Measurements from ENCODE around the gene TOX2.

TOX2 gene

DNA sequence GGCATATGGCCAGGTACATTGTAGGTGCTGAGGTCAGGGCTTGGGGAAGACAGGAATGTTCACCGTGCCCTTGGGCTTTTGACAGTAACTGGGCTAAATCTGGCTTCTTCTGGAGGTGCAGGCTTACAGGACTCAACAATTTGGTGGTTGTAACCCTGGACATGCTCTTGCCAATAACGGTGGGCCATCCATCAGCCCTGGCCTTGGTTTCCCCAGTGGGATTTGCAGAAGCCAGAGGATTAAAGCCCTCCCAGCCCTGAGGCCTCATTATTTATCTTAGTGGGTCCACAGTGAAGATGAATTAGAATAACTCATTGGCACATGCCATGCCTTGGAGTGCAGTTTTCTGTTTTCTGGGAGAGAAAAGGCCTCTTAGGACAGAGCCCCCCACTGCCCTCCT, 44.0 kb downstream of the TOX2 start:
- Histone ChIP-seq H3K27ac (ENCODE audit: low read depth, low read length) (no peak overlapping the region), H3K4me1 (ENCODE audit: control insufficient read depth, low read length) (no peaks in the 10 kb centered on the region), H3K4me2 (ENCODE audit: low read length) (no peak overlapping the region)

DNA sequence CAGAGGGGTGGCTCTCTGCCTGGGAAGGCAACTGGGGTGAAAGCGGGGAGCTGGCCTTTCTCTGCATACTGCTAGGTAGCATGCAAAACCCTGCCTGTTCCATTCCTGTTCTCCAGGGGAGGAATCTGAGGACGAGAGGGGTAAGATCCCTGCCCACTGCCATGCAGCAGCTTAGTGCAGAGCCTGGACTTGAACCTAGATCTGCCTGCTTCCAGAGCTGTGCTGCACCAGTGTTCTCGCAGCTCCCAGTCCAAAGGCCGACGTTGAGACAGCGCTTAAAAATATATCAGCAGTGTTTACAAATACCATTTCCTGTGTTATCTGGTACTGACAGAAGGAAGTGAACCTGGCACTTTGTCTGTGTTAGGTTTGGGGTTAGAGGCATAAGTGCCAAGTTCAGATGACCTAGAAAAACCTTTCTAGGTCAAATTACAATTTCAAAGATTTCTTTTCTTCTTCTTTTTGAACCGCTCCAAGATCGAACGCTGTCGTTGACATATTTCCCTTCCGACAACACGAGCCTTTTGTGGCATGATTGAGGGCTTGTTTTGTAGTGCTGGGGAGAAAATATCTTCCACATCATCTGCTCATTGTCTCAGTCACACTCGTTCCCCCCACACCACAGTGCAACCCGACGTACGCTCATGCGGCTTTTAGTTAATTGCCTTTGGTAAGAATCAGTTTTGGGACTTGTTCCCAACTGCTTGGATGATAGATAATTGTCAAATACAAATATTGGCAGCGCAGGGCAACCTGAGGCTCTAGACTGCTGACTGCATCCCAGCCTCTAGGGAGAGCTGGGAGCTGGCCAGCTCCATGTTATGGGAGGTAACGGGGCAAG, 44.6 kb downstream of the TOX2 start:
- no peaks in the 10 kb centered on the region for H3K9me3 ChIP-seq (ENCODE audit: control insufficient read depth, insufficient read depth, low read length)
- no peak overlapping the region for H3K4me2 ChIP-seq (ENCODE audit: low read length)
- H3K9me2 ChIP-seq (replicated peaks; ENCODE audit: control insufficient read depth, low read length): no peaks in the 10 kb centered on the region
- no peaks in the 10 kb centered on the region for H4K20me1 ChIP-seq (ENCODE audit: control insufficient read depth, insufficient read depth, low read depth, low read length)
- no peaks in the 10 kb centered on the region for H3K4me1 ChIP-seq (ENCODE audit: control insufficient read depth, low read length)
- no peaks in the 10 kb centered on the region for H3K36me3 ChIP-seq (ENCODE audit: control insufficient read depth, low read length)
- no peak overlapping the region for H3K27ac ChIP-seq (ENCODE audit: low read depth, low read length)
- no peak overlapping the region for H3K4me3 ChIP-seq (ENCODE audit: low read length)
- peaks cover 2% of the 10 kb centered on the region; the same call in 1 of the 2 replicates for H3K27me3 ChIP-seq (ENCODE audit: control insufficient read depth, low read length)
- TF ChIP-seq EZH2phosphoT487 (IDR thresholded peaks at IDR 0.05; ENCODE audit: borderline replicate concordance, low read length): no peak
- TF ChIP-seq, protein P1, sequence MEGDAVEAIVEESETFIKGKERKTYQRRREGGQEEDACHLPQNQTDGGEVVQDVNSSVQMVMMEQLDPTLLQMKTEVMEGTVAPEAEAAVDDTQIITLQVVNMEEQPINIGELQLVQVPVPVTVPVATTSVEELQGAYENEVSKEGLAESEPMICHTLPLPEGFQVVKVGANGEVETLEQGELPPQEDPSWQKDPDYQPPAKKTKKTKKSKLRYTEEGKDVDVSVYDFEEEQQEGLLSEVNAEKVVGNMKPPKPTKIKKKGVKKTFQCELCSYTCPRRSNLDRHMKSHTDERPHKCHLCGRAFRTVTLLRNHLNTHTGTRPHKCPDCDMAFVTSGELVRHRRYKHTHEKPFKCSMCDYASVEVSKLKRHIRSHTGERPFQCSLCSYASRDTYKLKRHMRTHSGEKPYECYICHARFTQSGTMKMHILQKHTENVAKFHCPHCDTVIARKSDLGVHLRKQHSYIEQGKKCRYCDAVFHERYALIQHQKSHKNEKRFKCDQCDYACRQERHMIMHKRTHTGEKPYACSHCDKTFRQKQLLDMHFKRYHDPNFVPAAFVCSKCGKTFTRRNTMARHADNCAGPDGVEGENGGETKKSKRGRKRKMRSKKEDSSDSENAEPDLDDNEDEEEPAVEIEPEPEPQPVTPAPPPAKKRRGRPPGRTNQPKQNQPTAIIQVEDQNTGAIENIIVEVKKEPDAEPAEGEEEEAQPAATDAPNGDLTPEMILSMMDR (IDR thresholded peaks at IDR 0.05; ENCODE audit: low read depth, low read length, poor library complexity, severe bottlenecking): no peak
- no peaks in the 10 kb centered on the region for H3K79me2 ChIP-seq (ENCODE audit: control insufficient read depth, low read length)
- H3F3A ChIP-seq (ENCODE audit: control insufficient read depth, insufficient read depth): no peaks in the 10 kb centered on the region

More for the DNA sequence above, 44.0 kb downstream of the TOX2 start:
- Histone ChIP-seq H3F3A (ENCODE audit: control insufficient read depth, insufficient read depth) (no peaks in the 10 kb centered on the region), H3K36me3 (ENCODE audit: control insufficient read depth, low read length) (no peaks in the 10 kb centered on the region), H3K79me2 (ENCODE audit: control insufficient read depth, low read length) (no peaks in the 10 kb centered on the region), H3K9me3 (ENCODE audit: control insufficient read depth, insufficient read depth, low read length) (no peaks in the 10 kb centered on the region), H3K4me3 (ENCODE audit: low read length) (no peak overlapping the region), H3K9me2 (replicated peaks; ENCODE audit: control insufficient read depth, low read length) (no peaks in the 10 kb centered on the region), H3K27me3 (ENCODE audit: control insufficient read depth, low read length) (no peaks in the 10 kb centered on the region; the same call in 1 of the 2 replicates), H4K20me1 (ENCODE audit: control insufficient read depth, insufficient read depth, low read depth, low read length) (no peaks in the 10 kb centered on the region)
- TF ChIP-seq, protein P1 (IDR thresholded peaks at IDR 0.05; ENCODE audit: low read depth, low read length, poor library complexity, severe bottlenecking): no peak
- no peak for TF ChIP-seq EZH2phosphoT487 (IDR thresholded peaks at IDR 0.05; ENCODE audit: borderline replicate concordance, low read length)

DNA sequence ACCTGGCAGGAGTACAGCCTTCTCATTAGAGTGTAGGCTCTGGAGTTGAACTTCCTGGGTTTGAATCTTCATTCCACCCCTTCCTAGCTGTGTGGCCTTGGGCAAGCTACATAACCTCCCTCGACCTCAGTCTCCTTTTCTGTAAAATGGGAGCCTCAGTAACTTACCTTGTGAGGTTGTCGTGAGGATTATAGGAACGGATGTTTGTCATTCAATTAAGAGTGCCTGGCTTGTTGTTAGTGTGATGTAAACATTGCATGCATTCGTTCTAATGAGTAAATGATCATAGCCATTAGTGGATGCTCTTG, 45.2 kb downstream of the TOX2 start:
- H3K27ac ChIP-seq (ENCODE audit: low read depth, low read length): no peak overlapping the region
- H3K4me2 ChIP-seq (ENCODE audit: low read length): no peak overlapping the region
- H3K79me2 ChIP-seq (ENCODE audit: control insufficient read depth, low read length): no peaks in the 10 kb centered on the region
- H3K9me3 ChIP-seq (ENCODE audit: control insufficient read depth, insufficient read depth, low read length): no peaks in the 10 kb centered on the region
- H3K4me1 ChIP-seq (ENCODE audit: control insufficient read depth, low read length): no peaks in the 10 kb centered on the region
- TF ChIP-seq EZH2phosphoT487 (IDR thresholded peaks at IDR 0.05; ENCODE audit: borderline replicate concordance, low read length): no peak
- TF ChIP-seq, protein P1 (IDR thresholded peaks at IDR 0.05; ENCODE audit: low read depth, low read length, poor library complexity, severe bottlenecking): no peak
- no peaks in the 10 kb centered on the region for H3K9me2 ChIP-seq (replicated peaks; ENCODE audit: control insufficient read depth, low read length)
- H3K4me3 ChIP-seq (ENCODE audit: low read length): no peak overlapping the region
- H3K36me3 ChIP-seq (ENCODE audit: control insufficient read depth, low read length): no peaks in the 10 kb centered on the region
- H4K20me1 ChIP-seq (ENCODE audit: control insufficient read depth, insufficient read depth, low read depth, low read length): no peaks in the 10 kb centered on the region
- H3K27me3 ChIP-seq (ENCODE audit: control insufficient read depth, low read length): peaks cover 6% of the 10 kb centered on the region; the same call in 1 of the 2 replicates
- no peaks in the 10 kb centered on the region for H3F3A ChIP-seq (ENCODE audit: control insufficient read depth, insufficient read depth)
